ENCODE results near the gene LYSMD4. TPM values are rescaled to one million over a fixed set of nuclear protein-coding genes. Genes with fewer than 3 reads are reported as not detected.

Gene LYSMD4
- total RNA-seq (2022; extraction: Qiagen RNA extraction): 3.3 to 4.4 TPM (median 3.7 TPM) in 5 replicates

DNA sequence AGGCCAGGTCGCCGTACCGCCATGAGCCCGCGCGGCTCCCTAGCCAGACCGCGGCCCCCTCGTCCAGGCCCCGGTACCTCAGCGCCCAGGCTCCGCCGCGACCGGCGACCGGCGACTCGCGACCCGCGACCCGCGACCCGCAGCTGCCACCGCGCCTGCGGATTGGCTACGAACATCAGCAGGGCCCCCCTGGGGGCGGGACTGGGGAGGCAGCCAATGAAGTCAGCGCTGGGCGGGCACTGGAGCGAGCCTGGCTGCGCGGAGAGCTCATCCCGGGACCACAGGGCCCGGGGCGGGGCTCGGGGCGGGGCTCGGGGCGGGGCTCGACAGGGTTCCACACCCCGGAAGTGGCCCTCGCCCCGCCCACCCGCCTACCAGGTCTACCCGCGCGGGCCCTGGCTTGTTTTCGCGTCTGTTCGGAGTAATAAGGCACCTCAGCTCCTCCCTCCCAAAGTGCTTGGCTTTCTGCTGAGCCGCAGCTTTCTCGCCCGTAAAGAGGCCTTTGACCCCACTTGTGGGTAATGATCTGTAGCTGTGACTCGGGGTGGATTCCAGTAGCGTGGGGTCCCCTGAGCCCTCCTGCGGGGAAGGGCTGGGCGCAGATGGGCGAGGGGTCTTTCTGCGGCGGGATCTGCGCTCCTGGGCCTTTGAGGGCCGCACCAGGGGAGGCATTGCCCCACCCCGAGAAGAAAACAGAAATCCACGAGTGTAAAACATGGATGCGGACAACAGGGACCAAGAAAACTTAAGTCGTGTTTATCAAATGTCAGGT is at the start of gene LYSMD4:
Gene LYSMD4 (minus strand): TSS at position 170 of the 772 bp plus-strand sequence. CDS start 1,438 bp downstream, outside the sequence.

Other genes with a start within 250 kb of the LYSMD4 start
- 11.3 to 14.4 TPM (median 14.0 TPM) in 5 replicates for gene MEF2A, start 167.5 kb downstream of the LYSMD4 start, total RNA-seq (2022; extraction: Qiagen RNA extraction)

Measured in A549 treated with AZD2906 at 1 μM for 4 hours (cell line).